Measurements from ENCODE around the gene AGR3.

DNA sequence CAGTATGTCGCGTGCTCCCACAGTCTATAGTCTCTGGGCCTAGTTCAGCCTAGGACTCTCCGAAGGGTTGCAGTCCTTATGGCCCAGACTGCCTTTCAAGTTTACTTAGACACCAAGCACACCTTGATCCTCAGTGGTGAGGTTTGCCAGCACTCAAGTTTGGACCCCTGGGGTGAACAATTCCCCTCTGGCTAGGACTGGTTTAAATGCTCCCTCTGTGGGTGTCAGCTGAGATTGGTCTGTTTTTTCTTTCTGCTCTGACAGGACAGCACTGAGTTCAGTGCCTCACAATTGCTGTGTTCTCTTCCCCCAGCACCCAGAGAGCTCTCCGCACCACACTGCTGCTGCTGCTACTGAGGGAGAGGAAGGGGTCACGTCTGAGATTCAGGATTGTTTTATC is 31.9 kb upstream of the AGR3 start:
- TF ChIP-seq POLR2A (IDR thresholded peaks at IDR 0.05; ENCODE audit: low read depth, low read length) (no peak), CTCF (IDR thresholded peaks at IDR 0.05; ENCODE audit: extremely low read depth in 1 of 2, insufficient read depth in 1 of 2, low read depth in 1 of 2, low read length in 2 of 2) (no peak), POLR2AphosphoS5 (IDR thresholded peaks at IDR 0.05; ENCODE audit: insufficient read depth, low read depth, low read length) (no peak), MYC (IDR thresholded peaks at IDR 0.05; ENCODE audit: low read depth, low read length) (no peak), EZH2 (IDR thresholded peaks at IDR 0.05; ENCODE audit: borderline replicate concordance, low read depth, low read length, severe bottlenecking) (no peak), FOS (IDR thresholded peaks at IDR 0.05; ENCODE audit: borderline replicate concordance, insufficient read depth, low read length) (no peak), JUN (IDR thresholded peaks at IDR 0.05; ENCODE audit: borderline replicate concordance, insufficient read depth, insufficient read length, low read depth) (no peak), MAX (IDR thresholded peaks at IDR 0.05; ENCODE audit: insufficient read depth, insufficient read length) (no peak), GATA2 (IDR thresholded peaks at IDR 0.05; ENCODE audit: insufficient read depth, insufficient read length, low read depth, low read length) (no peak)

Data from endothelial cell of umbilical vein (primary cell).